HepG2 (cell line): ENCODE results near the gene NIPSNAP3A. TPM values are rescaled to one million over a fixed set of nuclear protein-coding genes. Genes with fewer than 3 reads are reported as not detected.

Experiments
- ATAC-seq: fragments of 200-7000 bp; cut with Tn5 transposase; 3 replicates; pipeline ENCODE4 v1.9.1; 2020; ENCODE audit warnings: mild to moderate bottlenecking, moderate library complexity
- BruUV-seq: library from RNA; stranded (reverse); fragments of 400-500 nt; replicated peaks from 2 replicates; lab custom pipeline; 2021; lab: Mats Ljungman, UMichigan
- CTCF ChIA-PET: fragments of 300-600 bp; formaldehyde crosslinking; extraction: SDS; loops from one replicate; lab custom pipeline; 2021; ENCODE audit warnings: low total read pairs, inconsistent platforms, low intra/inter-chr PET ratio; lab: Yijun Ruan, JAX
- POLR2A ChIA-PET: fragments of 350-600 bp; sonication (Branson Sonifier 250); formaldehyde crosslinking; loops from one replicate; lab custom pipeline; 2020; ENCODE audit warnings: antibody characterized with exemption, inconsistent platforms; lab: Yijun Ruan, JAX
- DNase-seq: peaks from one replicate; pipeline ENCODE4 v3.0.0-alpha.2; 2015; ENCODE audit warnings: low spot score
- FAIRE-seq: peaks from 3 replicates; lab custom pipeline; 2011; peaks lifted over from hg19 to GRCh38; lab: Jason Lieb, UNC
- H2AFZ ChIP-seq: one replicate; pipeline ENCODE4 v1.6.1; 2011; ENCODE audit warnings: low read length, inconsistent platforms
- H3K27ac ChIP-seq: fragments of 300-600 bp; 3 replicates; pipeline ENCODE4 v1.8.0; 2011; ENCODE audit warnings: mixed run types, mild to moderate bottlenecking, mixed read lengths, low read length, inconsistent platforms; ENCODE audit not compliant: insufficient read depth; ENCODE audit errors: extremely low read length
- H3K27me3 ChIP-seq, 2 experiments: fragments of 200-600 bp in 1 of 2; 2 replicates in 1 of 2; 3 replicates in 1 of 2; pipeline versions ENCODE4 v1.6.0 to v1.8.0; 2011; ENCODE audit warnings: low read length in 2 of 2, mild to moderate bottlenecking in 2 of 2, moderate library complexity in 2 of 2, inconsistent platforms in 1 of 2; ENCODE audit not compliant: insufficient read depth in 2 of 2, control insufficient read depth in 1 of 2
- H3K36me3 ChIP-seq, 2 experiments: fragments of 200-600 bp in 1 of 2; replicated peaks in 1 of 2; 2 replicates in 1 of 2; 3 replicates in 1 of 2; pipeline versions ENCODE4 v1.5.1 to v1.8.0; 2011; ENCODE audit warnings: low read length in 2 of 2, inconsistent platforms in 1 of 2; ENCODE audit not compliant: insufficient read depth in 2 of 2, control insufficient read depth in 1 of 2
- H3K4me1 ChIP-seq: 2 replicates; pipeline ENCODE4 v1.5.1; 2012; ENCODE audit warnings: low read length, inconsistent platforms; ENCODE audit not compliant: insufficient read depth
- H3K4me2 ChIP-seq: 2 replicates; pipeline ENCODE4 v1.6.0; 2011; ENCODE audit warnings: low read depth, low read length, inconsistent platforms
- H3K4me3 ChIP-seq, 3 experiments: fragments of 200-600 bp in 1 of 3; sonication (generic), shearing (Covaris generic) in 1 of 3; replicated peaks in 1 of 3; 2 replicates each; pipeline ENCODE4 v1.5.1; 2011 to 2016; ENCODE audit warnings: low read length in 3 of 3, inconsistent platforms in 2 of 3, low read depth in 2 of 3, mild to moderate bottlenecking in 2 of 3, control low read depth in 1 of 3, mixed read lengths in 1 of 3; ENCODE audit not compliant: insufficient read depth in 1 of 3
- H3K79me2 ChIP-seq: one replicate; pipeline ENCODE4 v1.6.1; 2011; ENCODE audit warnings: low read length, inconsistent platforms; ENCODE audit not compliant: insufficient read depth
- H3K9ac ChIP-seq: 2 replicates; pipeline ENCODE4 v1.6.0; 2011; ENCODE audit warnings: mild to moderate bottlenecking, low read depth, low read length, inconsistent platforms; ENCODE audit not compliant: insufficient read depth
- H3K9me3 ChIP-seq: 2 replicates; pipeline ENCODE4 v1.5.1; 2012; ENCODE audit warnings: mild to moderate bottlenecking, low read length
- H4K20me1 ChIP-seq: 2 replicates; pipeline ENCODE4 v1.6.0; 2011; ENCODE audit warnings: inconsistent platforms, mild to moderate bottlenecking, low read length, moderate library complexity; ENCODE audit not compliant: insufficient read depth
- ATAD3A ChIP-seq: sonication (generic); formaldehyde crosslinking; IDR thresholded peaks from 2 replicates; pipeline ENCODE4 v1.4.0; 2020; ENCODE audit warnings: missing genetic modification reagents
- CBX1 ChIP-seq: IDR thresholded peaks from one replicate; pipeline ENCODE4 v1.6.1; 2016; ENCODE audit warnings: antibody characterized with exemption, low read depth
- ERF ChIP-seq: IDR thresholded peaks from 2 replicates; pipeline ENCODE4 v1.6.1; 2018; ENCODE audit warnings: missing biosample characterization, missing genetic modification reagents
- FIP1L1 ChIP-seq: fragments of 200-400 bp; formaldehyde crosslinking; IDR thresholded peaks from 2 replicates; pipeline ENCODE4 v1.6.1; 2018; ENCODE audit warnings: low read depth, mild to moderate bottlenecking, low read length, moderate library complexity, borderline replicate concordance; ENCODE audit not compliant: insufficient read depth
- GABPB1 ChIP-seq: IDR thresholded peaks from 2 replicates; pipeline ENCODE4 v1.6.1; 2016; ENCODE audit warnings: mild to moderate bottlenecking, missing genetic modification reagents, moderate library complexity, missing compliant biosample characterization
- MIER3 ChIP-seq: IDR thresholded peaks from 2 replicates; pipeline ENCODE4 v1.6.1; 2016; ENCODE audit warnings: missing compliant biosample characterization, borderline replicate concordance
- PLRG1 ChIP-seq: fragments of 450-650 bp; conservative IDR thresholded peaks from 2 replicates; pipeline ENCODE4 v1.6.1; 2016
- SMAD1 ChIP-seq: sonication (generic); formaldehyde crosslinking; IDR thresholded peaks from 2 replicates; pipeline ENCODE4 v1.4.0; 2020; ENCODE audit warnings: missing genetic modification reagents, low read depth, mild to moderate bottlenecking, borderline replicate concordance
- SRSF9 ChIP-seq: fragments of 200-400 bp; formaldehyde crosslinking; IDR thresholded peaks from 2 replicates; pipeline ENCODE4 v1.6.1; 2018; ENCODE audit warnings: borderline replicate concordance, mild to moderate bottlenecking, low read depth, low read length; ENCODE audit not compliant: insufficient read depth, poor library complexity, severe bottlenecking
- TBP ChIP-seq: sonication (generic); formaldehyde crosslinking; IDR thresholded peaks from 2 replicates; pipeline ENCODE4 v1.5.0; 2020; ENCODE audit warnings: missing genetic modification reagents
- ZNF17 ChIP-seq: sonication (generic); formaldehyde crosslinking; IDR thresholded peaks from 2 replicates; pipeline ENCODE4 v1.5.0; 2020; ENCODE audit warnings: mild to moderate bottlenecking, missing genetic modification reagents
- ZNF33B ChIP-seq: sonication (generic); formaldehyde crosslinking; IDR thresholded peaks from 2 replicates; pipeline ENCODE4 v1.5.1; 2020; ENCODE audit warnings: mild to moderate bottlenecking, missing genetic modification reagents
- WGBS: methylation state at CpG from one replicate; pipeline ENCODE4 v1.1.6; 2017; ENCODE audit warnings: low lambda C conversion rate; 5-methylcytosine and 5-hydroxymethylcytosine counted together
- in situ Hi-C: cut with HindIII; loops from 2 replicates; pipeline ENCODE4 v1.10.0; 2017; ENCODE audit warnings: low pct_unique_long_range_greater_than_20kb; ENCODE audit not compliant: extremely low pct_ligation_motif_present
- intact Hi-C: fragments of 100-400 bp; cut with micrococcal nuclease; formaldehyde crosslinking; loops from one replicate; pipeline ENCODE4 v1.10.0; 2022; ENCODE audit not compliant: unreplicated experiment
- polyA plus RNA-seq, 8 experiments: library from polyadenylated mRNA; depleted of rRNA in 3 of 8; stranded (reverse) in 7 of 8; unstranded in 1 of 8; fragments of >200 nt; fragmentation: Illumina TruSeq in 4 of 8; extraction: Trizol in 4 of 8; gene quantifications; 2 replicates each; pipeline versions ENCODE4 v1.2.1 to v1.2.3, GENCODE V29; 2011 to 2016; ENCODE audit warnings: low read depth in 4 of 8, missing spikeins in 1 of 8, mixed read lengths in 1 of 8; ENCODE audit not compliant: insufficient read depth in 1 of 8
- total RNA-seq, 5 experiments: library from RNA; depleted of rRNA; stranded (reverse); fragments of >200 nt; fragmentation: Illumina TruSeq; extraction: Trizol; gene quantifications; 2 replicates each; pipeline ENCODE4 v1.2.3, GENCODE V29; 2016; ENCODE audit warnings: low read depth in 1 of 5
- TF ChIP-seq, protein P1 (sequence below): fragments of 450-650 bp; IDR thresholded peaks from 2 replicates; pipeline ENCODE4 v1.6.1; 2016
- TF ChIP-seq, protein P2 (sequence below): sonication (generic); formaldehyde crosslinking; IDR thresholded peaks from 2 replicates; pipeline ENCODE4 v1.9.0; 2021; ENCODE audit warnings: missing genetic modification reagents, mild to moderate bottlenecking, borderline replicate concordance
- TF ChIP-seq, protein P3 (sequence below): sonication (generic); formaldehyde crosslinking; IDR thresholded peaks from 2 replicates; pipeline ENCODE4 v1.5.0; 2020; ENCODE audit warnings: missing genetic modification reagents

Gene NIPSNAP3A
- total and polyA plus RNA-seq, 2 of the 13 experiments (the other 11 are each of a cell fraction or from before 2014, with no cell fraction given): 13.7 to 14.6 TPM

DNA sequence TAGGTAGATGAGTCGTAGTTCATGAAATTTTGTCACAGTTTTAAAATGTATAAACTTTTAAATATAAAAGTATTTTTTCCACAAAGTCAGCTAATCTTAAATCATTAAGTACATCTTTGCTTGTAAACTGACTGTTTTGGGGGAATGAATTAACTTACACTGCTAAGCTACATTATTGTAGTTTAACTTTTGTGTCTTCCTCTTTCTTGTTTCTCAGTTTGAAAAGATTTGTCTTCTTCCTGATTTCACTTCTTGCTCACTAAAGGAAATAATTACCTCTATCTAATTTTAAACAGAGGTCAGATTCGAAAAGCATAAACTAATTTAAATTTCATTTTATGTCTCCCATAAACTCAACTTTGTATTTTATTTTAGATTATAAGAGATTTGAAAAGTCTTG lies 22.2 kb downstream of the NIPSNAP3A start:
- DNase-seq (no peak), FAIRE-seq (no peak), ATAC-seq (no peak)
- H3K36me3 ChIP-seq: no peaks in the 10 kb centered on the region
- peaks cover 16% of the 10 kb centered on the region for H3K4me1 ChIP-seq
- CTCF ChIA-PET: no interaction called here
- WGBS: 73% methylated on average over 2 of the region's 2 CpGs
- POLR2A ChIA-PET: no interaction called here
- H3K9ac ChIP-seq: no peak overlapping the region
- H3K79me2 ChIP-seq: no peaks in the 10 kb centered on the region
- no peak overlapping the region for H3K4me2 ChIP-seq
- H3K9me3 ChIP-seq: no peaks in the 10 kb centered on the region
- TF ChIP-seq ATAD3A (CRISPR knock-in tag): no peak
- no peak for TF ChIP-seq PLRG1
- no peak for TF ChIP-seq ERF (CRISPR knock-in tag)
- no peak for TF ChIP-seq FIP1L1
- H4K20me1 ChIP-seq: no peaks in the 10 kb centered on the region
- H3K4me3 ChIP-seq: no peak overlapping the region
- BruUV-seq: no TSS peak
- no peak overlapping the region for H2AFZ ChIP-seq
- no peaks in the 10 kb centered on the region for H3K27me3 ChIP-seq
- intact Hi-C loops: no loop called here
- H3K27ac ChIP-seq: no peak overlapping the region
- in situ Hi-C loops: no loop called here

DNA sequence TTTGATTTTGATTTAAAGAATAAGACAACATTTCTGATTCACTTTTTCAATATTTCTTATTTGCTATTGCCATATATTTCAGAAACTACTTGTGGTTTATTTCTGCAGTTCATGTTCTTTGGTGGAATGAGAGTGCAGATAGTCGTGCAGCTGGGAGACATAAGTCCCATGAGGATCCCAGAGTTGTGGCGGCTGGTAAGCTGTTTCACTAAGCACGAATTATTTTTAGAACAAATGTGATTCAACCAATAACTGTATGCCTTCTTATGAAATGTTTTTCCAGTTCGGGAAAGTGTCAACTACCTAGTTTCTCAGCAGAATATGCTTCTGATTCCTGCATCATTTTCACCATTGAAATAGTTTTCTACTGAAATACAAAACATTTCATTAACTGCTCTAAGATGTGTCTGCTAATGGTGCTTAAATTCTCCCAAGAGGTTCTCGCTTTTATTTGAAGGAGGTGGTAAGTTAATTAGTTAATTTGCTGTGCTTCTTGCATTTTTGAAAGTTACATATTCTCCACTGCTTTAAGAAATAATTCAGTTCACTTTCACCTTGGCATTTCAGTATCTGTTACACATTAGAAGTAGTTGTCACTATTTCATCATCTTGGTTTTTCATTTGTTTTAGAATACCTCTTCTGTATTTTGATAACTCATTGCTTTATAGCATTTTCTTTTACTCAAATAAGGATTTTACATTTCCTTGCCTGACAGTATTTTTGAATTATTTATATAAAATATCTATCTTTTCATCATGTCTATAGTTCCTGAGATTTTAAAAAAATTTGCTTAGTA lies 25.4 kb downstream of the NIPSNAP3A start:
- Histone ChIP-seq H3K4me1 (no peaks in the 10 kb centered on the region), H3K27ac (no peak overlapping the region), H3K79me2 (no peaks in the 10 kb centered on the region), H3K4me3 (no peak overlapping the region), H3K27me3 (no peaks in the 10 kb centered on the region), H3K9me3 (no peaks in the 10 kb centered on the region), H4K20me1 (no peaks in the 10 kb centered on the region), H2AFZ (no peak overlapping the region), H3K4me2 (no peak overlapping the region), H3K9ac (no peak overlapping the region), H3K36me3 (no peaks in the 10 kb centered on the region)
- DNase-seq (no peak), FAIRE-seq (no peak), ATAC-seq (no peak)
- intact Hi-C loops: no loop called here
- ChIA-PET CTCF (no interaction called here), POLR2A (no interaction called here)
- no TSS peak for BruUV-seq
- 83% methylated on average over 5 of the region's 5 CpGs for WGBS
- in situ Hi-C loops: no loop called here
- no peak for TF ChIP-seq SRSF9
- TF ChIP-seq ZNF17: no peak
- TF ChIP-seq SMAD1: no peak
- no peak for TF ChIP-seq GABPB1 (CRISPR knock-in tag)
- no peak for TF ChIP-seq CBX1
- TF ChIP-seq, protein P1, sequence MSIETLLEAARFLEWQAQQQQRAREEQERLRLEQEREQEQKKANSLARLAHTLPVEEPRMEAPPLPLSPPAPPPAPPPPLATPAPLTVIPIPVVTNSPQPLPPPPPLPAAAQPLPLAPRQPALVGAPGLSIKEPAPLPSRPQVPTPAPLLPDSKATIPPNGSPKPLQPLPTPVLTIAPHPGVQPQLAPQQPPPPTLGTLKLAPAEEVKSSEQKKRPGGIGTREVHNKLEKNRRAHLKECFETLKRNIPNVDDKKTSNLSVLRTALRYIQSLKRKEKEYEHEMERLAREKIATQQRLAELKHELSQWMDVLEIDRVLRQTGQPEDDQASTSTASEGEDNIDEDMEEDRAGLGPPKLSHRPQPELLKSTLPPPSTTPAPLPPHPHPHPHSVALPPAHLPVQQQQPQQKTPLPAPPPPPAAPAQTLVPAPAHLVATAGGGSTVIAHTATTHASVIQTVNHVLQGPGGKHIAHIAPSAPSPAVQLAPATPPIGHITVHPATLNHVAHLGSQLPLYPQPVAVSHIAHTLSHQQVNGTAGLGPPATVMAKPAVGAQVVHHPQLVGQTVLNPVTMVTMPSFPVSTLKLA: no peak
- TF ChIP-seq TBP (CRISPR knock-in tag): no peak
- TF ChIP-seq ZNF33B: no peak
- TF ChIP-seq, protein P2, sequence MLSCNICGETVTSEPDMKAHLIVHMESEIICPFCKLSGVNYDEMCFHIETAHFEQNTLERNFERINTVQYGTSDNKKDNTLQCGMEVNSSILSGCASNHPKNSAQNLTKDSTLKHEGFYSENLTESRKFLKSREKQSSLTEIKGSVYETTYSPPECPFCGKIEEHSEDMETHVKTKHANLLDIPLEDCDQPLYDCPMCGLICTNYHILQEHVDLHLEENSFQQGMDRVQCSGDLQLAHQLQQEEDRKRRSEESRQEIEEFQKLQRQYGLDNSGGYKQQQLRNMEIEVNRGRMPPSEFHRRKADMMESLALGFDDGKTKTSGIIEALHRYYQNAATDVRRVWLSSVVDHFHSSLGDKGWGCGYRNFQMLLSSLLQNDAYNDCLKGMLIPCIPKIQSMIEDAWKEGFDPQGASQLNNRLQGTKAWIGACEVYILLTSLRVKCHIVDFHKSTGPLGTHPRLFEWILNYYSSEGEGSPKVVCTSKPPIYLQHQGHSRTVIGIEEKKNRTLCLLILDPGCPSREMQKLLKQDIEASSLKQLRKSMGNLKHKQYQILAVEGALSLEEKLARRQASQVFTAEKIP: no peak
- no peak for TF ChIP-seq MIER3
- TF ChIP-seq, protein P3, sequence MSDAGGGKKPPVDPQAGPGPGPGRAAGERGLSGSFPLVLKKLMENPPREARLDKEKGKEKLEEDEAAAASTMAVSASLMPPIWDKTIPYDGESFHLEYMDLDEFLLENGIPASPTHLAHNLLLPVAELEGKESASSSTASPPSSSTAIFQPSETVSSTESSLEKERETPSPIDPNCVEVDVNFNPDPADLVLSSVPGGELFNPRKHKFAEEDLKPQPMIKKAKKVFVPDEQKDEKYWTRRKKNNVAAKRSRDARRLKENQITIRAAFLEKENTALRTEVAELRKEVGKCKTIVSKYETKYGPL: no peak
